Erythroblast (primary cell): Measurements from ENCODE around the gene RAB11FIP4.

Experiments used
- GATA1 ChIP-seq: IDR thresholded peaks from 2 replicates; pipeline ENCODE4 v1.6.1; 2011; ENCODE audit warnings: low read depth, mild to moderate bottlenecking, control low read depth, low read length, moderate library complexity
- POLR2A ChIP-seq: IDR thresholded peaks from 2 replicates; pipeline ENCODE4 v1.6.1; 2011; ENCODE audit warnings: mild to moderate bottlenecking, low read length

DNA sequence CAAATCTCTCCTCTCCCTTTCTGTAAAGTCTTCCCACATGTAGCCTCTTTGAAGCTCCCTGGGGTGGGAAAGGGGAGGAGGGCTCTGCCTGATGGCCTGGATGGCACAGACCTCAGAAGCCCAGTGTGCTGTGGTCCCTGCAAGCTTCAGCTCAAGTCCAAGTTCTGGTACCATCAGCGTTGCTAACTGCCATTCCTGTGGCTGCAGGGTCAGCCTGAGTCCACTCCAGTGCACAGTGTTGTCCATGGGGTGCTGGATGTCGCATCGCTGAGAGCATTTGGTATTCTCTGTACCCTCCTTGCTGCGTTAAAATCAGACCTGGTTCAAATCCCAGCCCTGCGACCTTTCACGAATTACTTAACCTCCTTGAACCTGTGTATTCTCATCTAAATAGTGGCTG lies 105.1 kb downstream of the RAB11FIP4 start:
- TF ChIP-seq POLR2A, result no peak
- TF ChIP-seq GATA1, result no peak
